H1 (cell line): ENCODE data around the gene GCHFR. TPM values are rescaled to one million over a fixed set of nuclear protein-coding genes. Genes with fewer than 3 reads are reported as not detected.

Source experiments
- CTCF ChIA-PET: fragments of 300-600 bp; sonication (Branson Sonifier 250); formaldehyde crosslinking; loops from one replicate; lab custom pipeline; 2021; ENCODE audit not compliant: partially characterized antibody; lab: Charles Lee
- POLR2A ChIA-PET: fragments of 300-600 bp; sonication (Branson Sonifier 250); formaldehyde crosslinking; loops from one replicate; lab custom pipeline; 2021; ENCODE audit warnings: inconsistent platforms; ENCODE audit not compliant: partially characterized antibody; lab: Charles Lee
- DNase-seq, 2 experiments: peaks; one replicate each; pipeline versions ENCODE4 v3.0.0 to v3.0.0-alpha.2; 2010 to 2022; ENCODE audit warnings: low spot score in 2 of 2, low read depth in 1 of 2, mixed read lengths in 1 of 2
- FAIRE-seq: peaks from 2 replicates; lab custom pipeline; 2011; peaks lifted over from hg19 to GRCh38; lab: Jason Lieb, UNC
- H2AFZ ChIP-seq: 2 replicates; pipeline ENCODE4 v1.8.1; 2012; ENCODE audit warnings: low read length, inconsistent platforms
- H2AK5ac ChIP-seq: 2 replicates; pipeline ENCODE4 v1.6.1; 2013; ENCODE audit warnings: low read depth, low read length
- H2BK120ac ChIP-seq: replicated peaks from 2 replicates; pipeline ENCODE3; 2013; ENCODE audit warnings: low read depth, low read length, inconsistent platforms
- H2BK12ac ChIP-seq: 2 replicates; pipeline ENCODE4 v1.6.1; 2013; ENCODE audit warnings: low read depth, low read length
- H2BK15ac ChIP-seq: 2 replicates; pipeline ENCODE4 v1.6.1; 2013; ENCODE audit warnings: low read length
- H2BK20ac ChIP-seq: 2 replicates; pipeline ENCODE4 v1.6.1; 2013; ENCODE audit warnings: low read length
- H2BK5ac ChIP-seq: 2 replicates; pipeline ENCODE4 v1.6.1; 2013; ENCODE audit warnings: low read depth, low read length
- H3K14ac ChIP-seq: 2 replicates; pipeline ENCODE4 v1.6.1; 2013; ENCODE audit warnings: inconsistent platforms; ENCODE audit not compliant: insufficient read length
- H3K18ac ChIP-seq: 2 replicates; pipeline ENCODE4 v1.6.1; 2013; ENCODE audit warnings: low read length; ENCODE audit errors: extremely low read depth
- H3K23ac ChIP-seq: 2 replicates; pipeline ENCODE4 v1.6.1; 2013; ENCODE audit warnings: inconsistent platforms; ENCODE audit not compliant: insufficient read length
- H3K23me2 ChIP-seq: 2 replicates; pipeline ENCODE4 v1.6.1; 2013; ENCODE audit warnings: low read depth, low read length
- H3K27ac ChIP-seq: 2 replicates; pipeline ENCODE4 v1.6.1; 2011; ENCODE audit warnings: low read depth, low read length, inconsistent platforms
- H3K27me3 ChIP-seq, 4 experiments: replicated peaks in 1 of 4; 1 replicate in 1 of 4; 2 replicates in 3 of 4; pipeline versions ENCODE4 v1.6.1 to v1.8.1; 2011 to 2013; ENCODE audit warnings: low read length in 3 of 4, mild to moderate bottlenecking in 3 of 4, inconsistent platforms in 2 of 4, mixed read lengths in 2 of 4, moderate library complexity in 1 of 4; ENCODE audit not compliant: control insufficient read depth in 3 of 4, insufficient read depth in 3 of 4; ENCODE audit errors: extremely low read depth in 1 of 4
- H3K36me3 ChIP-seq, 4 experiments: 2 replicates each; pipeline versions ENCODE4 v1.6.1 to v1.8.1; 2011 to 2013; ENCODE audit warnings: mild to moderate bottlenecking in 4 of 4, low read length in 3 of 4, moderate library complexity in 2 of 4, control low read depth in 1 of 4, inconsistent platforms in 1 of 4; ENCODE audit not compliant: insufficient read depth in 4 of 4, control insufficient read depth in 2 of 4
- H3K4ac ChIP-seq: replicated peaks from 2 replicates; pipeline ENCODE3; 2013; ENCODE audit warnings: low read length, low read depth, mixed read lengths, inconsistent platforms; ENCODE audit not compliant: insufficient read length
- H3K4me1 ChIP-seq, 4 experiments: replicated peaks in 1 of 4; 1 replicate in 1 of 4; 2 replicates in 3 of 4; pipeline versions ENCODE4 v1.6.1 to v1.8.1; 2011 to 2013; ENCODE audit warnings: low read length in 3 of 4, inconsistent platforms in 2 of 4, mixed read lengths in 1 of 4; ENCODE audit not compliant: insufficient read depth in 4 of 4, control insufficient read depth in 3 of 4
- H3K4me2 ChIP-seq, 2 experiments: 2 replicates each; pipeline versions ENCODE4 v1.6.1 to v1.8.1; 2011 to 2013; ENCODE audit warnings: low read depth in 2 of 2, low read length in 2 of 2, control low read depth in 1 of 2, inconsistent platforms in 1 of 2, mild to moderate bottlenecking in 1 of 2; ENCODE audit not compliant: insufficient read depth in 1 of 2
- H3K4me3 ChIP-seq, 4 experiments: fragments of 200-600, 300-600 bp in 1 of 4; sonication (generic), shearing (Covaris generic), sonication (Bioruptor Twin) in 1 of 4; 2 replicates each; pipeline versions ENCODE4 v1.5.1 to v1.8.1; 2011 to 2016; ENCODE audit warnings: low read length in 4 of 4, low read depth in 3 of 4, control low read depth in 2 of 4, inconsistent platforms in 2 of 4, mild to moderate bottlenecking in 2 of 4, mixed read lengths in 1 of 4, moderate library complexity in 1 of 4; ENCODE audit not compliant: insufficient read depth in 2 of 4; ENCODE audit errors: extremely low read depth in 1 of 4
- H3K56ac ChIP-seq: replicated peaks from 2 replicates; pipeline ENCODE3; 2013; ENCODE audit warnings: low read depth, mild to moderate bottlenecking, mixed read lengths, low read length, inconsistent platforms; ENCODE audit not compliant: insufficient read length
- H3K79me1 ChIP-seq: 2 replicates; pipeline ENCODE4 v1.6.1; 2013; ENCODE audit warnings: low read depth, low read length, control low read depth
- H3K79me2 ChIP-seq, 2 experiments: 2 replicates each; pipeline versions ENCODE4 v1.6.1 to v1.8.1; 2012 to 2013; ENCODE audit warnings: low read length in 2 of 2, mild to moderate bottlenecking in 2 of 2, inconsistent platforms in 1 of 2; ENCODE audit not compliant: insufficient read depth in 2 of 2, control insufficient read depth in 1 of 2
- H3K9ac ChIP-seq, 4 experiments: replicated peaks in 1 of 4; 1 replicate in 1 of 4; 2 replicates in 3 of 4; pipeline versions ENCODE4 v1.6.1 to v1.8.1; 2011 to 2013; ENCODE audit warnings: low read depth in 3 of 4, low read length in 3 of 4, control low read depth in 2 of 4, mild to moderate bottlenecking in 2 of 4, moderate library complexity in 2 of 4, inconsistent platforms in 1 of 4; ENCODE audit errors: extremely low read depth in 1 of 4
- H3K9me3 ChIP-seq, 2 experiments: 2 replicates each; pipeline versions ENCODE4 v1.6.1 to v1.8.1; 2012 to 2013; ENCODE audit warnings: mild to moderate bottlenecking in 2 of 2, moderate library complexity in 2 of 2, control low read depth in 1 of 2, inconsistent platforms in 1 of 2, low read depth in 1 of 2, low read length in 1 of 2, mixed read lengths in 1 of 2; ENCODE audit not compliant: insufficient read depth in 2 of 2
- H4K20me1 ChIP-seq, 2 experiments: replicated peaks in 1 of 2; 2 replicates each; pipeline versions ENCODE3 to v1.8.1; 2011 to 2013; ENCODE audit warnings: inconsistent platforms in 2 of 2, low read length in 2 of 2, mild to moderate bottlenecking in 1 of 2; ENCODE audit not compliant: insufficient read depth in 2 of 2, control insufficient read depth in 1 of 2
- H4K5ac ChIP-seq: 2 replicates; pipeline ENCODE4 v1.6.1; 2013; ENCODE audit warnings: low read length, low read depth, mixed read lengths, inconsistent platforms; ENCODE audit not compliant: insufficient read length
- H4K8ac ChIP-seq: 2 replicates; pipeline ENCODE4 v1.8.0; 2013; ENCODE audit warnings: mild to moderate bottlenecking, moderate library complexity, low read length, inconsistent platforms; ENCODE audit not compliant: insufficient read depth; ENCODE audit errors: extremely low read depth
- H4K91ac ChIP-seq: replicated peaks from 2 replicates; pipeline ENCODE3; 2013; ENCODE audit warnings: low read length, mixed read lengths, inconsistent platforms; ENCODE audit not compliant: insufficient read length
- CTBP2 ChIP-seq: IDR thresholded peaks from 2 replicates; pipeline ENCODE4 v1.7.0; 2011; ENCODE audit warnings: borderline replicate concordance, mild to moderate bottlenecking, moderate library complexity, mixed read lengths, low read length; ENCODE audit not compliant: insufficient read depth, insufficient read length
- POLR2AphosphoS5 ChIP-seq: IDR thresholded peaks from 2 replicates; pipeline ENCODE4 v1.6.1; 2011; ENCODE audit warnings: low read depth, low read length
- TAF7 ChIP-seq: optimal IDR thresholded peaks from 2 replicates; pipeline ENCODE3; 2011; ENCODE audit warnings: low read depth, mild to moderate bottlenecking, inconsistent platforms, low read length, moderate library complexity, borderline replicate concordance
- TCF12 ChIP-seq: IDR thresholded peaks from 2 replicates; pipeline ENCODE4 v1.6.1; 2011; ENCODE audit warnings: low read depth, mild to moderate bottlenecking, low read length
- WGBS, 2 experiments: shearing (Covaris generic) in 1 of 2; methylation state at CpG; one replicate each; pipeline versions ENCODE4 v1.1.6 to v1.1.7; 2013 to 2015; ENCODE audit warnings: low lambda C conversion rate in 2 of 2, mixed read lengths in 2 of 2, inconsistent platforms in 1 of 2, low coverage in 1 of 2, missing lambda C conversion rate in 1 of 2; ENCODE audit not compliant: insufficient replicate concordance in 2 of 2, insufficient coverage in 1 of 2, insufficient read length in 1 of 2; ENCODE audit errors: extremely low coverage in 1 of 2, missing lambda C conversion rate in 1 of 2; 5-methylcytosine and 5-hydroxymethylcytosine counted together
- polyA plus RNA-seq, 7 experiments: library from polyadenylated mRNA; depleted of rRNA in 3 of 7; stranded (reverse) in 5 of 7; unstranded in 2 of 7; fragments of >200 nt in 5 of 7; fragments of 200-250 nt in 2 of 7; gene quantifications; 1 replicate in 5 of 7; 2 replicates in 1 of 7; 4 replicates in 1 of 7; pipeline versions ENCODE4 v1.2.1 to v1.2.3, GENCODE V29; 2011 to 2013; ENCODE audit warnings: missing spikeins in 2 of 7, mixed read lengths in 2 of 7
- total RNA-seq: library from RNA; stranded (reverse); fragmentation: NEBNext Ultra II Directional; extraction: Animal tissue kit (Norgen Biotek cat#: 25700); gene quantifications from 2 replicates; pipeline ENCODE4 v1.2.1, GENCODE V29; 2021
- TF ChIP-seq, protein P1 (sequence below): IDR thresholded peaks from 2 replicates; pipeline ENCODE4 v1.6.1; 2012; ENCODE audit warnings: inconsistent platforms

The GCHFR gene
- total and polyA plus RNA-seq, 2 of the 8 experiments (the other 6 are each of a cell fraction or from before 2014, with no cell fraction given) = 25.9 to 81.5 TPM

DNA sequence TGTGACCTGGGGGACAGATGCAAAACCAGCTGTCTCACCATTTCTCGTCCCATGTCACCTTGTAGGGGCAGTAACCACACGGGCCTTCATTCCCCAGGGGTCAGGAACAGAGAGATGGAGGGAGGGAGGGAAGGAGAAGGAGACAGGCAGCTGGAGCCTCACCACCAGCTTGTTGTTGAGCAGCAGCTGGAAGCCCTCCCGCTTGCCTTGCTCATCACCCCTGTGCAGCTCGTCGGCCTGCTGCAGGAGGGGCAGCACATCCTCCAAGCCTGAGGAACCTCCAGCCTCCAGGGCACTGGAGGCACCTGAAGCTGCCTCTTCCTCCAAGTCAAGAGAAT lies 19.1 kb upstream of the GCHFR start:
- Histone ChIP-seq H4K8ac (no peak overlapping the region), H3K27ac (no peak overlapping the region), H3K4ac (no peak overlapping the region), H3K4me2 (no peak overlapping the region), H2AK5ac (no peak overlapping the region), H4K20me1 (no peaks in the 10 kb centered on the region), H4K91ac (no peak overlapping the region), H3K14ac (no peak overlapping the region), H2BK5ac (no peak overlapping the region), H3K9me3 (no peaks in the 10 kb centered on the region), H3K79me1 (no peaks in the 10 kb centered on the region), H4K5ac (no peak overlapping the region), H3K36me3 (peaks cover 0 to 3% (median 3%) of the 10 kb centered on the region in 4 experiments; a peak in 3 of 8 replicates), H3K23me2 (no peaks in the 10 kb centered on the region), H3K56ac (no peak overlapping the region), H3K79me2 (no peaks in the 10 kb centered on the region), H2BK12ac (no peak overlapping the region), H3K9ac (no peak overlapping the region; a peak in 1 of 7 replicates), H3K23ac (no peak overlapping the region), H3K4me3 (no peak overlapping the region), H2BK15ac (no peak overlapping the region), H3K27me3 (no peaks in the 10 kb centered on the region), H3K4me1 (peaks cover 3 to 10% (median 5%) of the 10 kb centered on the region in 4 experiments), H3K18ac (no peak overlapping the region), H2BK120ac (no peak overlapping the region), H2AFZ (no peak overlapping the region), H2BK20ac (no peak overlapping the region)
- CTCF ChIA-PET = interaction anchor here (0.6 to 6.8 kb wide), 26 partner anchors 9 to 237 kb away, joined by 3 to 70 read pairs (median 4); partner anchors contain the start of genes C15orf62, CCDC32, GCHFR and RAD51
- DNase-seq (no peak), FAIRE-seq (no peak)
- WGBS, 2 experiments = 91% methylated on average over 5 of the region's 5 CpGs; no CpG with 5 or more reads in 1 of the 2 experiments
- POLR2A ChIA-PET = interaction anchor here (0.6 to 2.7 kb wide), 5 partner anchors 19 to 146 kb away, joined by 3 to 9 read pairs (median 3); partner anchors contain the start of genes GCHFR and SPINT1
- TF ChIP-seq TCF12 (no peak), CTBP2 (no peak), TAF7 (no peak), POLR2AphosphoS5 (no peak)
- TF ChIP-seq, protein P1, sequence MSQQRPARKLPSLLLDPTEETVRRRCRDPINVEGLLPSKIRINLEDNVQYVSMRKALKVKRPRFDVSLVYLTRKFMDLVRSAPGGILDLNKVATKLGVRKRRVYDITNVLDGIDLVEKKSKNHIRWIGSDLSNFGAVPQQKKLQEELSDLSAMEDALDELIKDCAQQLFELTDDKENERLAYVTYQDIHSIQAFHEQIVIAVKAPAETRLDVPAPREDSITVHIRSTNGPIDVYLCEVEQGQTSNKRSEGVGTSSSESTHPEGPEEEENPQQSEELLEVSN = no peak
